WTC11 (cell line): ENCODE data around the gene MARK3. TPM values are rescaled to one million over a fixed set of nuclear protein-coding genes. Genes with fewer than 3 reads are reported as not detected.
A peak's percentile ranks its signal among the peaks of the same experiment; 100 is the strongest.

ENCODE experiments used
- ATF1 ChIP-seq: sonication (generic); formaldehyde crosslinking; IDR thresholded peaks from 2 replicates; pipeline ENCODE4 v1.8.1; 2023; ENCODE audit warnings: mild to moderate bottlenecking, moderate library complexity, missing genetic modification reagents
- ATF2 ChIP-seq: sonication (generic); formaldehyde crosslinking; IDR thresholded peaks from 2 replicates; pipeline ENCODE4 v1.8.1; 2022; ENCODE audit warnings: low read depth, missing genetic modification reagents, borderline replicate concordance
- CREM ChIP-seq: sonication (generic); formaldehyde crosslinking; IDR thresholded peaks from 2 replicates; pipeline ENCODE4 v1.8.1; 2022; ENCODE audit warnings: mild to moderate bottlenecking, missing genetic modification reagents, moderate library complexity
- FOXJ3 ChIP-seq: sonication (generic); formaldehyde crosslinking; IDR thresholded peaks from 2 replicates; pipeline ENCODE4 v1.9.0; 2021; ENCODE audit warnings: missing genetic modification reagents, mild to moderate bottlenecking, borderline replicate concordance
- FOXK1 ChIP-seq: sonication (generic); formaldehyde crosslinking; IDR thresholded peaks from 2 replicates; pipeline ENCODE4 v1.8.0; 2022; ENCODE audit warnings: mild to moderate bottlenecking, moderate library complexity, missing genetic modification reagents
- FOXP4 ChIP-seq: sonication (generic); formaldehyde crosslinking; IDR thresholded peaks from 2 replicates; pipeline ENCODE4 v1.8.0; 2022; ENCODE audit warnings: mild to moderate bottlenecking, missing genetic modification reagents
- GABPB1 ChIP-seq: sonication (generic); formaldehyde crosslinking; IDR thresholded peaks from 2 replicates; pipeline ENCODE4 v1.8.1; 2023; ENCODE audit warnings: mild to moderate bottlenecking, missing genetic modification reagents
- HMGA2 ChIP-seq: fragments of 250-450 bp; sonication (Bioruptor Pico); IDR thresholded peaks from 2 replicates; pipeline ENCODE4 v1.4.0; 2021; ENCODE audit warnings: mild to moderate bottlenecking, moderate library complexity
- IRF2 ChIP-seq: sonication (generic); formaldehyde crosslinking; IDR thresholded peaks from 2 replicates; pipeline ENCODE4 v1.8.0; 2022; ENCODE audit warnings: low read depth, missing genetic modification reagents, borderline replicate concordance
- RORB ChIP-seq: fragments of 250-450 bp; sonication (Bioruptor Pico); IDR thresholded peaks from 2 replicates; pipeline ENCODE4 v1.9.0; 2021; ENCODE audit warnings: mild to moderate bottlenecking
- SMAD3 ChIP-seq: sonication (generic); formaldehyde crosslinking; IDR thresholded peaks from 2 replicates; pipeline ENCODE4 v1.8.0; 2022; ENCODE audit warnings: missing genetic modification reagents, mild to moderate bottlenecking, borderline replicate concordance
- SP1 ChIP-seq: sonication (generic); formaldehyde crosslinking; conservative IDR thresholded peaks from 2 replicates; pipeline ENCODE4 v1.8.1; 2022; ENCODE audit warnings: missing genetic modification reagents
- TP53 ChIP-seq: sonication (generic); formaldehyde crosslinking; IDR thresholded peaks from 2 replicates; pipeline ENCODE4 v1.8.1; 2023; ENCODE audit warnings: mild to moderate bottlenecking, missing genetic modification reagents
- ZMAT4 ChIP-seq: fragments of 250-450 bp; sonication (Bioruptor Pico); IDR thresholded peaks from 2 replicates; pipeline ENCODE4 v1.9.0; 2021; ENCODE audit warnings: mild to moderate bottlenecking
- ZNF121 ChIP-seq: sonication (generic); formaldehyde crosslinking; IDR thresholded peaks from 2 replicates; pipeline ENCODE4 v1.8.0; 2023; ENCODE audit warnings: missing genetic modification reagents
- ZNF219 ChIP-seq: sonication (generic); formaldehyde crosslinking; IDR thresholded peaks from 2 replicates; pipeline ENCODE4 v1.8.0; 2023; ENCODE audit warnings: missing genetic modification reagents, mild to moderate bottlenecking, borderline replicate concordance
- ZNF263 ChIP-seq: sonication (generic); formaldehyde crosslinking; IDR thresholded peaks from 2 replicates; pipeline ENCODE4 v1.8.1; 2022; ENCODE audit warnings: low read depth, mild to moderate bottlenecking, moderate library complexity, missing genetic modification reagents
- ZNF396 ChIP-seq: fragments of 250-450 bp; sonication (Bioruptor Pico); IDR thresholded peaks from 2 replicates; pipeline ENCODE4 v1.8.0; 2021; ENCODE audit warnings: mild to moderate bottlenecking, moderate library complexity, borderline replicate concordance
- ZNF425 ChIP-seq: fragments of 250-450 bp; sonication (Bioruptor Pico); conservative IDR thresholded peaks from 2 replicates; pipeline ENCODE4 v1.9.0; 2021; ENCODE audit warnings: mild to moderate bottlenecking
- total RNA-seq: library from RNA; stranded (reverse); gene quantifications from 3 replicates; pipeline ENCODE4 v1.2.3, GENCODE V29; 2021
- TF ChIP-seq, protein P1 (sequence below): sonication (generic); formaldehyde crosslinking; IDR thresholded peaks from 2 replicates; pipeline ENCODE4 v1.8.1; 2023; ENCODE audit warnings: mild to moderate bottlenecking, missing genetic modification reagents
- TF ChIP-seq, protein P2 (sequence below): sonication (generic); formaldehyde crosslinking; conservative IDR thresholded peaks from 2 replicates; pipeline ENCODE4 v1.8.1; 2022; ENCODE audit warnings: mild to moderate bottlenecking, missing genetic modification reagents
- TF ChIP-seq, protein P3 (sequence below): sonication (generic); formaldehyde crosslinking; IDR thresholded peaks from 2 replicates; pipeline ENCODE4 v1.8.1; 2022; ENCODE audit warnings: mild to moderate bottlenecking, moderate library complexity, missing genetic modification reagents
- TF ChIP-seq, protein P4 (sequence below): sonication (generic); formaldehyde crosslinking; IDR thresholded peaks from 2 replicates; pipeline ENCODE4 v1.8.1; 2023; ENCODE audit warnings: mild to moderate bottlenecking, missing genetic modification reagents, borderline replicate concordance
- TF ChIP-seq, protein P5 (sequence below): sonication (generic); formaldehyde crosslinking; IDR thresholded peaks from 2 replicates; pipeline ENCODE4 v1.8.1; 2023; ENCODE audit warnings: mild to moderate bottlenecking, moderate library complexity, missing genetic modification reagents

Gene MARK3
- total RNA-seq, 1 experiment from 2014 or later = 93.7 TPM

GRCh38 chr14:103427485-103428443, 42.5 kb downstream of the MARK3 start (continued):
- TF ChIP-seq, protein P1, sequence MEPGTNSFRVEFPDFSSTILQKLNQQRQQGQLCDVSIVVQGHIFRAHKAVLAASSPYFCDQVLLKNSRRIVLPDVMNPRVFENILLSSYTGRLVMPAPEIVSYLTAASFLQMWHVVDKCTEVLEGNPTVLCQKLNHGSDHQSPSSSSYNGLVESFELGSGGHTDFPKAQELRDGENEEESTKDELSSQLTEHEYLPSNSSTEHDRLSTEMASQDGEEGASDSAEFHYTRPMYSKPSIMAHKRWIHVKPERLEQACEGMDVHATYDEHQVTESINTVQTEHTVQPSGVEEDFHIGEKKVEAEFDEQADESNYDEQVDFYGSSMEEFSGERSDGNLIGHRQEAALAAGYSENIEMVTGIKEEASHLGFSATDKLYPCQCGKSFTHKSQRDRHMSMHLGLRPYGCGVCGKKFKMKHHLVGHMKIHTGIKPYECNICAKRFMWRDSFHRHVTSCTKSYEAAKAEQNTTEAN (CRISPR knock-in tag) = no peak
- TF ChIP-seq, protein P2, sequence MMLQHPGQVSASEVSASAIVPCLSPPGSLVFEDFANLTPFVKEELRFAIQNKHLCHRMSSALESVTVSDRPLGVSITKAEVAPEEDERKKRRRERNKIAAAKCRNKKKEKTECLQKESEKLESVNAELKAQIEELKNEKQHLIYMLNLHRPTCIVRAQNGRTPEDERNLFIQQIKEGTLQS = no peak
- TF ChIP-seq CREM (CRISPR knock-in tag) = no peak
- TF ChIP-seq, protein P3, sequence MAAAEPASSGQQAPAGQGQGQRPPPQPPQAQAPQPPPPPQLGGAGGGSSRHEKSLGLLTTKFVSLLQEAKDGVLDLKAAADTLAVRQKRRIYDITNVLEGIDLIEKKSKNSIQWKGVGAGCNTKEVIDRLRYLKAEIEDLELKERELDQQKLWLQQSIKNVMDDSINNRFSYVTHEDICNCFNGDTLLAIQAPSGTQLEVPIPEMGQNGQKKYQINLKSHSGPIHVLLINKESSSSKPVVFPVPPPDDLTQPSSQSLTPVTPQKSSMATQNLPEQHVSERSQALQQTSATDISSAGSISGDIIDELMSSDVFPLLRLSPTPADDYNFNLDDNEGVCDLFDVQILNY = no peak
- TF ChIP-seq SP1 = no peak
- TF ChIP-seq, protein P4, sequence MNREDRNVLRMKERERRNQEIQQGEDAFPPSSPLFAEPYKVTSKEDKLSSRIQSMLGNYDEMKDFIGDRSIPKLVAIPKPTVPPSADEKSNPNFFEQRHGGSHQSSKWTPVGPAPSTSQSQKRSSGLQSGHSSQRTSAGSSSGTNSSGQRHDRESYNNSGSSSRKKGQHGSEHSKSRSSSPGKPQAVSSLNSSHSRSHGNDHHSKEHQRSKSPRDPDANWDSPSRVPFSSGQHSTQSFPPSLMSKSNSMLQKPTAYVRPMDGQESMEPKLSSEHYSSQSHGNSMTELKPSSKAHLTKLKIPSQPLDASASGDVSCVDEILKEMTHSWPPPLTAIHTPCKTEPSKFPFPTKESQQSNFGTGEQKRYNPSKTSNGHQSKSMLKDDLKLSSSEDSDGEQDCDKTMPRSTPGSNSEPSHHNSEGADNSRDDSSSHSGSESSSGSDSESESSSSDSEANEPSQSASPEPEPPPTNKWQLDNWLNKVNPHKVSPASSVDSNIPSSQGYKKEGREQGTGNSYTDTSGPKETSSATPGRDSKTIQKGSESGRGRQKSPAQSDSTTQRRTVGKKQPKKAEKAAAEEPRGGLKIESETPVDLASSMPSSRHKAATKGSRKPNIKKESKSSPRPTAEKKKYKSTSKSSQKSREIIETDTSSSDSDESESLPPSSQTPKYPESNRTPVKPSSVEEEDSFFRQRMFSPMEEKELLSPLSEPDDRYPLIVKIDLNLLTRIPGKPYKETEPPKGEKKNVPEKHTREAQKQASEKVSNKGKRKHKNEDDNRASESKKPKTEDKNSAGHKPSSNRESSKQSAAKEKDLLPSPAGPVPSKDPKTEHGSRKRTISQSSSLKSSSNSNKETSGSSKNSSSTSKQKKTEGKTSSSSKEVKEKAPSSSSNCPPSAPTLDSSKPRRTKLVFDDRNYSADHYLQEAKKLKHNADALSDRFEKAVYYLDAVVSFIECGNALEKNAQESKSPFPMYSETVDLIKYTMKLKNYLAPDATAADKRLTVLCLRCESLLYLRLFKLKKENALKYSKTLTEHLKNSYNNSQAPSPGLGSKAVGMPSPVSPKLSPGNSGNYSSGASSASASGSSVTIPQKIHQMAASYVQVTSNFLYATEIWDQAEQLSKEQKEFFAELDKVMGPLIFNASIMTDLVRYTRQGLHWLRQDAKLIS (CRISPR knock-in tag) = no peak
- no peak for TF ChIP-seq GABPB1
- TF ChIP-seq ZNF263 (CRISPR knock-in tag) = no peak
- no peak for TF ChIP-seq RORB (CRISPR knock-in tag)
- TF ChIP-seq TP53 = no peak
- TF ChIP-seq FOXJ3 (CRISPR knock-in tag) = no peak
- TF ChIP-seq SMAD3 (CRISPR knock-in tag) = no peak
- TF ChIP-seq FOXP4 = no peak
- peak; percentile 96; the same call in 1 of the 2 replicates for TF ChIP-seq ZNF396 (CRISPR knock-in tag)
- no peak for TF ChIP-seq FOXK1 (CRISPR knock-in tag)
- no peak for TF ChIP-seq ZNF219 (CRISPR knock-in tag)
- TF ChIP-seq, protein P5, sequence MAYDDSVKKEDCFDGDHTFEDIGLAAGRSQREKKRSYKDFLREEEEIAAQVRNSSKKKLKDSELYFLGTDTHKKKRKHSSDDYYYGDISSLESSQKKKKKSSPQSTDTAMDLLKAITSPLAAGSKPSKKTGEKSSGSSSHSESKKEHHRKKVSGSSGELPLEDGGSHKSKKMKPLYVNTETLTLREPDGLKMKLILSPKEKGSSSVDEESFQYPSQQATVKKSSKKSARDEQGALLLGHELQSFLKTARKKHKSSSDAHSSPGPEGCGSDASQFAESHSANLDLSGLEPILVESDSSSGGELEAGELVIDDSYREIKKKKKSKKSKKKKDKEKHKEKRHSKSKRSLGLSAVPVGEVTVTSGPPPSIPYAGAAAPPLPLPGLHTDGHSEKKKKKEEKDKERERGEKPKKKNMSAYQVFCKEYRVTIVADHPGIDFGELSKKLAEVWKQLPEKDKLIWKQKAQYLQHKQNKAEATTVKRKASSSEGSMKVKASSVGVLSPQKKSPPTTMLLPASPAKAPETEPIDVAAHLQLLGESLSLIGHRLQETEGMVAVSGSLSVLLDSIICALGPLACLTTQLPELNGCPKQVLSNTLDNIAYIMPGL (CRISPR knock-in tag) = no peak
- TF ChIP-seq ZMAT4 = no peak
- no peak for TF ChIP-seq HMGA2 (CRISPR knock-in tag)
- TF ChIP-seq ATF2 = no peak
- TF ChIP-seq IRF2 = no peak
- no peak for TF ChIP-seq ATF1
- no peak for TF ChIP-seq ZNF425 (CRISPR knock-in tag)
- no peak for TF ChIP-seq ZNF121
